CD4-positive, alpha-beta T cell (primary cell): ENCODE measurements around the gene CELA3B. TPM values are rescaled to one million over a fixed set of nuclear protein-coding genes. Genes with fewer than 3 reads are reported as not detected.

Experiments used
- ATAC-seq: fragments of 200-7000 bp; cut with Tn5 transposase; one replicate; pipeline ENCODE4 v1.10.0; 2022; ENCODE audit warnings: mild to moderate bottlenecking; ENCODE audit not compliant: poor library complexity
- CTCF ChIA-PET: fragments of 350-600 bp; sonication (Branson Sonifier 250); formaldehyde crosslinking; loops from one replicate; lab custom pipeline; 2021; ENCODE audit warnings: antibody characterized with exemption, inconsistent platforms; lab: Charles Lee
- POLR2A ChIA-PET: fragments of 350-600 bp; sonication (Branson Sonifier 250); formaldehyde crosslinking; loops from one replicate; lab custom pipeline; 2021; ENCODE audit warnings: antibody characterized with exemption, inconsistent platforms; lab: Charles Lee
- DNase-seq, 14 experiments: peaks; one replicate each; pipeline ENCODE4 v3.0.0-alpha.2; 2013 to 2020; ENCODE audit warnings: mixed read lengths in 2 of 14
- H3K27ac ChIP-seq, 2 donors: one replicate each; pipeline versions ENCODE4 v1.5.1 to v1.7.0; 2013; ENCODE audit warnings: low read length in 2 of 2, low read depth in 1 of 2, mild to moderate bottlenecking in 1 of 2
- H3K27me3 ChIP-seq, 2 experiments: 1 replicate in 1 of 2; 2 replicates in 1 of 2; pipeline versions ENCODE4 v1.6.1 to v1.7.0; 2013; ENCODE audit warnings: low read length in 2 of 2, control low read depth in 1 of 2, mild to moderate bottlenecking in 1 of 2, moderate library complexity in 1 of 2; ENCODE audit not compliant: insufficient read depth in 2 of 2, control insufficient read depth in 1 of 2
- H3K36me3 ChIP-seq: one replicate; pipeline ENCODE4 v1.6.1; 2013; ENCODE audit warnings: low read length, control low read depth; ENCODE audit not compliant: insufficient read depth
- H3K4me1 ChIP-seq: one replicate; pipeline ENCODE4 v1.6.1; 2013; ENCODE audit warnings: low read length, control low read depth; ENCODE audit not compliant: insufficient read depth
- H3K4me3 ChIP-seq: one replicate; pipeline ENCODE4 v1.5.1; 2013; ENCODE audit warnings: mild to moderate bottlenecking, low read length, moderate library complexity
- H3K9me3 ChIP-seq, 2 experiments: 1 replicate in 1 of 2; 2 replicates in 1 of 2; pipeline versions ENCODE4 v1.6.1 to v1.7.0; 2013; ENCODE audit warnings: low read length in 2 of 2, mild to moderate bottlenecking in 2 of 2, control low read depth in 1 of 2, moderate library complexity in 1 of 2; ENCODE audit not compliant: control insufficient read depth in 1 of 2, insufficient read depth in 1 of 2
- H3K27ac Mint-ChIP-seq: one replicate; pipeline ENCODE4 v1.8.0; 2020; ENCODE audit warnings: mixed read lengths
- H3K27me3 Mint-ChIP-seq: one replicate; pipeline ENCODE4 v1.8.0; 2021; ENCODE audit warnings: mixed read lengths
- H3K36me3 Mint-ChIP-seq: one replicate; pipeline ENCODE4 v1.8.0; 2021; ENCODE audit warnings: low read depth, mixed read lengths
- H3K4me1 Mint-ChIP-seq: one replicate; pipeline ENCODE4 v1.8.0; 2021; ENCODE audit warnings: low read depth, mixed read lengths
- H3K4me3 Mint-ChIP-seq: one replicate; pipeline ENCODE4 v1.8.0; 2020; ENCODE audit warnings: mild to moderate bottlenecking, mixed read lengths
- H3K9me3 Mint-ChIP-seq: one replicate; pipeline ENCODE4 v1.8.0; 2020; ENCODE audit warnings: mixed read lengths
- CTCF ChIP-seq: fragments of 200-600 bp; IDR thresholded peaks from one replicate; pipeline ENCODE4 v1.8.0; 2022; ENCODE audit warnings: antibody characterized with exemption, mild to moderate bottlenecking
- intact Hi-C, 2 experiments: fragments of 100-400 bp; cut with DNase I in 1 of 2; cut with micrococcal nuclease in 1 of 2; formaldehyde crosslinking; loops; one replicate each; pipeline versions ENCODE4 v1.15.1 to v1.9.0; 2023 to 2025; cut with DNase I, micrococcal nuclease
- total RNA-seq, 174 experiments: library from RNA in 2 of 174; stranded (reverse) in 2 of 174; gene quantifications; one replicate each; pipeline ENCODE4 v1.2.3 and lab custom pipeline; 2021 to 2026

Gene CELA3B
- total RNA-seq, 2 experiments from 2014 or later: not detected

DNA sequence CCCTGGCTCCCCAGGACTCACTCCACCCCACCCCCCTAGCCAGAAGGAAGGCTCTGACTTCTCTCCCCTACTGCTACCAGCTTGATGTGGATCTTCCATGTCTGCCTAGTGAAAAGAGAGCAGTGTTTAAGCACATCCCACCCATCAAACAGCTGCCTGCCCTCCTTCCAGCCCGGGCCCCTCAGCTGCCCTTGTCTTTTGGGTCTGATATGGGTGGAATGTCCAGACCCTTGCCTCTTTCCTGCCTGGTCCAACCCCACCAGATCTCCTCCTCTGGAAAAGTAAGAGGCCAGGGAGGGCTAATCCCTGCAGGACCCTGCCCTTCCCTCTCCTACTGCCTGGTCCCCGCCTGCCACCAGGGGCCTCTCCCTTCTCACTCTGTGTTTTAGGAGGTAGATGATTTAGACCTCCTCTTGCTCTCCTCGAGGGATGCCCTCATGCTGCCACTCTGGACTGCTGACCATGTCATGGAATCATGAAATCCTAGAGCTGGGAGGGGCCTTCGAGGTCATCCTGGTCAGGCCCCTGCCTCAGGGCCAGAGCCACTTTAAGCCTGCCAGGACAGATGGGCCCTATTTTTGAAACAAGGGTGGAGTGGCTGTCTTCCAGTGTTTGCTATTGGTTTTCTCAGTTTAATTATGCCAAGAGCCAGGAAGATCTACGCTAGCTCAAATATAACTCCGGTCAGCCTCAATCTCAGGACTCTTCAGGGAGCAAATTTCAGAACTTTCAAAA lies 23.9 kb upstream of the CELA3B start:
- peaks cover 25% of the 10 kb centered on the region for H3K4me1 Mint-ChIP-seq
- DNase-seq (no peak), ATAC-seq (no peak)
- intact Hi-C loops: no loop called here
- POLR2A ChIA-PET: no interaction called here
- H3K36me3 Mint-ChIP-seq: no peaks in the 10 kb centered on the region
- Histone ChIP-seq H3K36me3 (no peaks in the 10 kb centered on the region), H3K4me3 (no peak overlapping the region), H3K9me3 (no peaks in the 10 kb centered on the region), H3K27ac (no peak overlapping the region), H3K4me1 (peaks cover 28% of the 10 kb centered on the region), H3K27me3 (no peaks in the 10 kb centered on the region)
- no peaks in the 10 kb centered on the region for H3K9me3 Mint-ChIP-seq
- no peaks in the 10 kb centered on the region for H3K27me3 Mint-ChIP-seq
- TF ChIP-seq CTCF: no peak
- CTCF ChIA-PET: no interaction called here
- H3K4me3 Mint-ChIP-seq: no peak overlapping the region
- peak overlapping the region; percentile 51 for H3K27ac Mint-ChIP-seq

DNA sequence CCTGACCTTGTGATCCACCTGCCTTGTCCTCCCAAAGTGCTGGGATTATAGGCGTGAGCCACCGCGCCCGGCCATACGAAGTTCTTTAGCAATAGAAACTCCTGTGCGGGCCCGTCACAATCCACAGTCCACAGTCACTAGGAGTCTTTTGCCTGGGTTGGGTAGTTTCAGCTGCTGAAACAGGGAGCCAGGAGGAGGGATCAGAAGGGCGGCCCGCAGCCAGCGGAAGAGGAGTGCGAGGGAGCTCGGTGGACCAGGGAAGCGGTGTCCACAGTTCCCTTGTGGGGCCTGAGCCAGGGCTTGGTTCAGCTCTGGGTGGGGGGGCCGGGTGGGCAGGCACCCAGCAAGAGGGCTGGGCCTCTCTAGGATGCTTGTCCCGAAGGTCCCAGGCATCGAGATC lies 21.8 kb upstream of the CELA3B start:
- ATAC-seq (no peak), DNase-seq (no peak)
- Histone ChIP-seq H3K9me3 (no peaks in the 10 kb centered on the region), H3K4me3 (no peak overlapping the region), H3K36me3 (no peaks in the 10 kb centered on the region), H3K4me1 (peaks cover 38% of the 10 kb centered on the region), H3K27me3 (no peaks in the 10 kb centered on the region), H3K27ac (no peak overlapping the region)
- Mint-ChIP-seq H3K27ac (no peak overlapping the region), H3K36me3 (no peaks in the 10 kb centered on the region), H3K9me3 (no peaks in the 10 kb centered on the region), H3K4me1 (peaks cover 39% of the 10 kb centered on the region), H3K4me3 (no peak overlapping the region), H3K27me3 (no peaks in the 10 kb centered on the region)
- CTCF ChIA-PET: no interaction called here
- no peak for TF ChIP-seq CTCF
- POLR2A ChIA-PET: no interaction called here
- intact Hi-C loops: no loop called here

- ATAC-seq: no peak
- no peak for TF ChIP-seq CTCF
- H3K4me3 Mint-ChIP-seq: no peak overlapping the region
- ChIA-PET CTCF (no interaction called here), POLR2A (interaction anchor here (0.8 to 1.4 kb wide), 2 partner anchors 47 to 84 kb away, joined by 3 to 4 read pairs; no protein-coding TSS in a partner anchor)
- no peaks in the 10 kb centered on the region for H3K36me3 Mint-ChIP-seq
- peak in 2 of 14 experiments; percentile 8 to 23 for DNase-seq
- H3K4me1 Mint-ChIP-seq: peaks cover 39% of the 10 kb centered on the region
- H3K9me3 Mint-ChIP-seq: no peaks in the 10 kb centered on the region
- H3K27ac Mint-ChIP-seq: peak overlapping the region; percentile 92
- no peaks in the 10 kb centered on the region for H3K27me3 Mint-ChIP-seq
- intact Hi-C loops: no loop called here
- peak overlapping the region in 1 of 2 donors; percentile 5 for H3K27ac ChIP-seq
- no peaks in the 10 kb centered on the region for H3K9me3 ChIP-seq
- no peaks in the 10 kb centered on the region for H3K27me3 ChIP-seq
- H3K4me1 ChIP-seq: peaks cover 38% of the 10 kb centered on the region
- no peak overlapping the region for H3K4me3 ChIP-seq
- H3K36me3 ChIP-seq: no peaks in the 10 kb centered on the region
Measured at GRCh38 chr1:21955501-21956281, 21.1 kb upstream of the CELA3B start.
